Keratinocyte (primary cell): ENCODE results near the gene KLC1. TPM values are rescaled to one million over a fixed set of nuclear protein-coding genes. Genes with fewer than 3 reads are reported as not detected.

Experiments used
- DNase-seq: peaks from one replicate; pipeline ENCODE4 v3.0.0-alpha.2; 2011; ENCODE audit warnings: low read depth, missing footprints, low spot score
- FAIRE-seq: peaks from 2 replicates; lab custom pipeline; 2011; peaks lifted over from hg19 to GRCh38; lab: Jason Lieb, UNC
- H2AFZ ChIP-seq: 2 replicates; pipeline ENCODE4 v1.6.0; 2012; ENCODE audit warnings: low read length, control low read depth, inconsistent platforms; ENCODE audit not compliant: control insufficient read depth
- H3K27ac ChIP-seq: 2 replicates; pipeline ENCODE4 v1.5.1; 2011; ENCODE audit warnings: low read length; ENCODE audit not compliant: control insufficient read depth, insufficient read depth
- H3K27me3 ChIP-seq: 3 replicates; pipeline ENCODE4 v1.6.0; 2011; ENCODE audit warnings: low read length; ENCODE audit not compliant: control insufficient read depth, insufficient read depth; ENCODE audit errors: extremely low read depth
- H3K36me3 ChIP-seq, 2 experiments: 2 replicates in 1 of 2; 3 replicates in 1 of 2; pipeline ENCODE4 v1.5.1; 2011; ENCODE audit warnings: low read length in 2 of 2, mild to moderate bottlenecking in 1 of 2; ENCODE audit not compliant: control insufficient read depth in 2 of 2, insufficient read depth in 2 of 2; ENCODE audit errors: extremely low read depth in 1 of 2
- H3K4me1 ChIP-seq: 3 replicates; pipeline ENCODE4 v1.5.1; 2011; ENCODE audit warnings: low read length; ENCODE audit not compliant: control insufficient read depth, insufficient read depth; ENCODE audit errors: extremely low read depth
- H3K4me2 ChIP-seq: 3 replicates; pipeline ENCODE4 v1.6.0; 2011; ENCODE audit warnings: low read depth, low read length; ENCODE audit not compliant: control insufficient read depth, insufficient read depth; ENCODE audit errors: extremely low read depth
- H3K4me3 ChIP-seq, 3 experiments: fragments of 200-600 bp in 1 of 3; sonication (generic) in 1 of 3; 2 replicates in 2 of 3; 3 replicates in 1 of 3; pipeline ENCODE4 v1.5.1; 2011 to 2016; ENCODE audit warnings: low read length in 3 of 3, mild to moderate bottlenecking in 3 of 3, control low read depth in 2 of 3, inconsistent platforms in 1 of 3, low read depth in 1 of 3, mixed read lengths in 1 of 3, mixed run types in 1 of 3, moderate library complexity in 1 of 3; ENCODE audit not compliant: control insufficient read depth in 2 of 3, insufficient read depth in 2 of 3; ENCODE audit errors: extremely low read depth in 1 of 3
- H3K79me2 ChIP-seq: 2 replicates; pipeline ENCODE4 v1.6.0; 2012; ENCODE audit warnings: low read length; ENCODE audit not compliant: control insufficient read depth, insufficient read depth
- H3K9ac ChIP-seq: 3 replicates; pipeline ENCODE4 v1.6.0; 2011; ENCODE audit warnings: low read length; ENCODE audit not compliant: control insufficient read depth, insufficient read depth; ENCODE audit errors: extremely low read depth
- H3K9me1 ChIP-seq: 3 replicates; pipeline ENCODE4 v1.6.0; 2011; ENCODE audit warnings: low read length; ENCODE audit not compliant: control insufficient read depth, insufficient read depth; ENCODE audit errors: extremely low read depth
- H3K9me3 ChIP-seq: 2 replicates; pipeline ENCODE4 v1.5.1; 2012; ENCODE audit warnings: low read depth, low read length; ENCODE audit not compliant: control insufficient read depth
- H4K20me1 ChIP-seq: 3 replicates; pipeline ENCODE4 v1.6.0; 2011; ENCODE audit warnings: low read length; ENCODE audit not compliant: control insufficient read depth, insufficient read depth; ENCODE audit errors: extremely low read depth
- CTCF ChIP-seq, 3 experiments: IDR thresholded peaks in 1 of 3; conservative IDR thresholded peaks in 1 of 3; optimal IDR thresholded peaks in 1 of 3; 2 replicates in 2 of 3; 3 replicates in 1 of 3; pipeline versions ENCODE3 to v1.5.1; 2011; ENCODE audit warnings: low read length in 3 of 3, mild to moderate bottlenecking in 3 of 3, moderate library complexity in 2 of 3, control low read depth in 1 of 3, inconsistent platforms in 1 of 3; ENCODE audit not compliant: insufficient read depth in 2 of 3; ENCODE audit errors: extremely low read depth in 1 of 3
- EZH2 ChIP-seq: IDR thresholded peaks from one replicate; pipeline ENCODE4 v1.6.1; 2012; ENCODE audit warnings: inconsistent platforms, mild to moderate bottlenecking, low read length, moderate library complexity
- dilution Hi-C: fragments of 300-500 bp; cut with MboI; formaldehyde crosslinking; loops from one replicate; pipeline ENCODE4 v1.7.0; 2020; ENCODE audit warnings: low sequenced_read_pairs; ENCODE audit not compliant: extremely low pct_ligation_motif_present
- polyA plus RNA-seq, 5 experiments: library from polyadenylated mRNA; depleted of rRNA in 3 of 5; stranded (reverse) in 3 of 5; stranded (forward) in 1 of 5; unstranded in 1 of 5; fragments of >200 nt; gene quantifications; 1 replicate in 1 of 5; 2 replicates in 3 of 5; 3 replicates in 1 of 5; pipeline versions ENCODE4 v1.2.1 to v1.2.3, GENCODE V29; 2011 to 2012; ENCODE audit warnings: missing spikeins in 2 of 5, low read depth in 1 of 5, low replicate concordance in 1 of 5

The KLC1 gene
- polyA plus RNA-seq, 1 donor (not counting 4 experiments of a cell fraction or from before 2014, with no cell fraction given): 130 TPM

- Histone ChIP-seq H3K27ac (no peak overlapping the region), H3K9ac (no peak overlapping the region), H3K79me2 (peaks cover 14% of the 10 kb centered on the region), H2AFZ (no peak overlapping the region), H3K9me1 (no peaks in the 10 kb centered on the region), H3K9me3 (no peaks in the 10 kb centered on the region), H3K4me2 (no peak overlapping the region), H3K4me3 (no peak overlapping the region), H3K27me3 (no peaks in the 10 kb centered on the region), H3K36me3 (peaks cover 21 to 40% of the 10 kb centered on the region in 2 experiments), H4K20me1 (peaks cover 28% of the 10 kb centered on the region), H3K4me1 (peaks cover 26% of the 10 kb centered on the region)
- FAIRE-seq (no peak), DNase-seq (no peak)
- TF ChIP-seq EZH2 (no peak), CTCF (optimal IDR thresholded peaks at IDR 0.05 in 1 of 3, IDR thresholded peaks at IDR 0.05 in 1 of 3, conservative IDR thresholded peaks at IDR 0.05 in 1 of 3; ENCODE audit: extremely low read depth in 1 of 3, insufficient read depth in 2 of 3, low read length in 3 of 3) (no peak)
- dilution Hi-C loops: no loop called here
These were observed 63.1 kb downstream of the KLC1 start for GRCh38 chr14:103692159-103692558.

- Histone ChIP-seq H3K9me1 (no peaks in the 10 kb centered on the region), H3K27ac (peak overlapping the region; percentile 28), H3K4me1 (peaks cover 26% of the 10 kb centered on the region), H3K9ac (peak overlapping the region; percentile 24), H4K20me1 (peaks cover 26% of the 10 kb centered on the region), H2AFZ (no peak overlapping the region), H3K27me3 (no peaks in the 10 kb centered on the region), H3K79me2 (peaks cover 14% of the 10 kb centered on the region), H3K9me3 (no peaks in the 10 kb centered on the region), H3K36me3 (peaks cover 20 to 40% of the 10 kb centered on the region in 2 experiments), H3K4me2 (no peak overlapping the region), H3K4me3 (no peak overlapping the region)
- FAIRE-seq (no peak), DNase-seq (no peak)
- TF ChIP-seq EZH2 (no peak), CTCF (optimal IDR thresholded peaks at IDR 0.05 in 1 of 3, IDR thresholded peaks at IDR 0.05 in 1 of 3, conservative IDR thresholded peaks at IDR 0.05 in 1 of 3; ENCODE audit: extremely low read depth in 1 of 3, insufficient read depth in 2 of 3, low read length in 3 of 3) (no peak)
- dilution Hi-C loops: no loop called here
These were observed 63.9 kb downstream of the KLC1 start for GRCh38 chr14:103692871-103693270.
